K562 (cell line): ENCODE measurements around the gene SLC25A26. TPM values are rescaled to one million over a fixed set of nuclear protein-coding genes. Genes with fewer than 3 reads are reported as not detected.

ENCODE experiments used
- ATAC-seq: fragments of 200-7000 bp; cut with Tn5 transposase; 3 replicates; pipeline ENCODE4 v1.9.1; 2020; ENCODE audit warnings: moderate library complexity
- BruUV-seq: library from RNA; stranded (reverse); fragments of 400-500 nt; replicated peaks from 2 replicates; lab custom pipeline; 2021; lab: Mats Ljungman, UMichigan
- CTCF ChIA-PET: fragments of 300-600 bp; formaldehyde crosslinking; extraction: SDS; loops from one replicate; lab custom pipeline; 2021; ENCODE audit warnings: low intra/inter-chr PET ratio; lab: Yijun Ruan, JAX
- POLR2A ChIA-PET: fragments of 300-600, 350-650 bp; sonication (Branson Sonifier 250); formaldehyde crosslinking; extraction: SDS; loops from one replicate; lab custom pipeline; 2021; ENCODE audit warnings: antibody characterized with exemption, inconsistent platforms; lab: Yijun Ruan, JAX
- DNase-seq, 4 experiments: peaks; one replicate each; pipeline versions ENCODE4 v3.0.0 to v3.0.0-alpha.2; 2011 to 2018; ENCODE audit warnings: low spot score in 3 of 4, mixed read lengths in 3 of 4; ENCODE audit errors: extremely low read depth in 1 of 4
- FAIRE-seq: peaks from 2 replicates; lab custom pipeline; 2011; peaks lifted over from hg19 to GRCh38; lab: Jason Lieb, UNC
- H2AFZ ChIP-seq: 2 replicates; pipeline ENCODE4 v1.6.0; 2011; ENCODE audit warnings: low read depth, low read length, control low read depth, inconsistent platforms
- H3K27ac ChIP-seq: fragments of 200-600 bp; 3 replicates; pipeline ENCODE4 v1.8.0; 2011; ENCODE audit warnings: low read depth, mild to moderate bottlenecking, control low read depth, inconsistent platforms, low read length, moderate library complexity, mixed read lengths; ENCODE audit errors: extremely low read depth
- H3K27me3 ChIP-seq, 2 experiments: fragments of 300-600 bp in 1 of 2; 2 replicates in 1 of 2; 3 replicates in 1 of 2; pipeline versions ENCODE4 v1.6.0 to v1.8.0; 2011; ENCODE audit warnings: inconsistent platforms in 2 of 2, low read length in 2 of 2, mild to moderate bottlenecking in 1 of 2, mixed read lengths in 1 of 2, moderate library complexity in 1 of 2; ENCODE audit not compliant: control insufficient read depth in 2 of 2, insufficient read depth in 2 of 2
- H3K36me3 ChIP-seq: fragments of 300-600 bp; 3 replicates; pipeline ENCODE4 v1.8.0; 2011; ENCODE audit warnings: mild to moderate bottlenecking, low read length, inconsistent platforms; ENCODE audit not compliant: control insufficient read depth, insufficient read depth
- H3K4me1 ChIP-seq, 2 experiments: fragments of 200-600 bp in 1 of 2; replicated peaks in 1 of 2; 2 replicates in 1 of 2; 3 replicates in 1 of 2; pipeline versions ENCODE4 v1.5.1 to v1.8.0; 2011; ENCODE audit warnings: inconsistent platforms in 2 of 2, low read length in 2 of 2, mild to moderate bottlenecking in 1 of 2, mixed read lengths in 1 of 2, moderate library complexity in 1 of 2; ENCODE audit not compliant: control insufficient read depth in 2 of 2, insufficient read depth in 2 of 2
- H3K4me2 ChIP-seq: 2 replicates; pipeline ENCODE4 v1.6.1; 2011; ENCODE audit warnings: low read length, control low read depth, inconsistent platforms, mixed read lengths; ENCODE audit not compliant: insufficient read depth
- H3K4me3 ChIP-seq: fragments of 200-600 bp; sonication (generic), shearing (Covaris generic); 2 replicates; pipeline ENCODE4 v1.5.1; 2016; ENCODE audit warnings: control low read depth, inconsistent platforms
- H3K79me2 ChIP-seq: fragments of 200-600 bp; 3 replicates; pipeline ENCODE4 v1.8.0; 2011; ENCODE audit warnings: low read length, inconsistent platforms; ENCODE audit not compliant: control insufficient read depth, insufficient read depth
- H3K9ac ChIP-seq, 2 experiments: 2 replicates each; pipeline versions ENCODE4 v1.6.0 to v1.6.1; 2011; ENCODE audit warnings: low read depth in 2 of 2, low read length in 2 of 2, control low read depth in 1 of 2, inconsistent platforms in 1 of 2, mild to moderate bottlenecking in 1 of 2, mixed read lengths in 1 of 2; ENCODE audit not compliant: insufficient read depth in 1 of 2
- H3K9me1 ChIP-seq: one replicate; pipeline ENCODE4 v1.6.0; 2011; ENCODE audit warnings: inconsistent platforms, mild to moderate bottlenecking, low read length, moderate library complexity; ENCODE audit not compliant: control insufficient read depth, insufficient read depth
- H3K9me3 ChIP-seq: replicated peaks from 2 replicates; pipeline ENCODE4 v1.5.1; 2011; ENCODE audit warnings: low read depth, low read length, inconsistent platforms; ENCODE audit not compliant: control insufficient read depth, insufficient read depth
- H4K20me1 ChIP-seq: replicated peaks from 2 replicates; pipeline ENCODE4 v1.6.1; 2011; ENCODE audit warnings: low read length, inconsistent platforms, mixed read lengths; ENCODE audit not compliant: control insufficient read depth, insufficient read depth
- C11orf30 ChIP-seq: fragments of 450-650 bp; IDR thresholded peaks from 2 replicates; pipeline ENCODE4 v1.6.1; 2016; ENCODE audit warnings: low read depth, mild to moderate bottlenecking
- CSDE1 ChIP-seq, 2 experiments: fragments of 450-650 bp; IDR thresholded peaks; 2 replicates each; pipeline ENCODE4 v1.6.1; 2016; ENCODE audit warnings: mild to moderate bottlenecking in 1 of 2
- HMG20A ChIP-seq: fragments of 450-650 bp; formaldehyde crosslinking; conservative IDR thresholded peaks from 2 replicates; pipeline ENCODE4 v1.4.0; 2020; ENCODE audit warnings: mild to moderate bottlenecking, mixed read lengths
- PML ChIP-seq: IDR thresholded peaks from 2 replicates; pipeline ENCODE4 v1.6.1; 2012; ENCODE audit warnings: low read length, inconsistent platforms
- TARDBP ChIP-seq: fragments of 450-650 bp; IDR thresholded peaks from 2 replicates; pipeline ENCODE4 v1.6.1; 2016
- ZNF589 ChIP-seq: fragments of 200-800 bp; sonication (Bioruptor generic); IDR thresholded peaks from 2 replicates; pipeline ENCODE4 v1.6.1; 2016; ENCODE audit warnings: low read depth, missing genetic modification characterization, missing compliant biosample characterization
- WGBS: fragments of 100-300 bp; shearing (Covaris generic); methylation state at CpG from one replicate; pipeline ENCODE4 v1.1.6; 2016; ENCODE audit warnings: low coverage, mixed read lengths; ENCODE audit not compliant: insufficient coverage; ENCODE audit errors: missing lambda C conversion rate; 5-methylcytosine and 5-hydroxymethylcytosine counted together
- in situ Hi-C: fragments of 300-500 bp; cut with MboI; formaldehyde crosslinking; loops from 4 replicates; pipeline ENCODE4 v1.15.0; 2018; ENCODE audit warnings: inconsistent platforms, mixed read lengths
- intact Hi-C: fragments of 100-400 bp; cut with micrococcal nuclease; formaldehyde crosslinking; loops from 2 replicates; pipeline ENCODE4 v1.14.2; 2022
- polyA plus RNA-seq, 8 experiments: library from polyadenylated mRNA; depleted of rRNA in 4 of 8; stranded (reverse) in 5 of 8; unstranded in 3 of 8; fragments of >200 nt; fragmentation: Nextera tagmentation in 2 of 8; fragmentation: Illumina TruSeq in 1 of 8; extraction: Ambion mirVana in 2 of 8; extraction: Trizol in 1 of 8; gene quantifications; 2 replicates each; pipeline versions ENCODE4 v1.2.1 to v1.2.3, GENCODE V29; 2011 to 2014; ENCODE audit warnings: inconsistent platforms in 1 of 8, missing spikeins in 1 of 8
- total RNA-seq, 7 experiments: library from RNA; depleted of rRNA in 6 of 7; stranded (reverse); fragments of >200 nt in 6 of 7; fragmentation: Illumina TruSeq in 2 of 7; extraction: Trizol in 2 of 7; gene quantifications; 2 replicates each; pipeline versions ENCODE4 v1.2.1 to v1.2.3, GENCODE V29; 2011 to 2021; ENCODE audit warnings: low replicate concordance in 1 of 7
- TF ChIP-seq, protein P1 (sequence below): sonication (generic); formaldehyde crosslinking; IDR thresholded peaks from 2 replicates; pipeline ENCODE4 v1.8.0; 2022; ENCODE audit warnings: missing genetic modification reagents, mild to moderate bottlenecking, borderline replicate concordance
- TF ChIP-seq, protein P2 (sequence below): fragments of 250-450 bp; sonication (Bioruptor Pico); IDR thresholded peaks from 2 replicates; pipeline ENCODE4 v1.4.0; 2020
- TF ChIP-seq, protein P3 (sequence below): sonication (generic); formaldehyde crosslinking; IDR thresholded peaks from 2 replicates; pipeline ENCODE4 v1.8.0; 2022; ENCODE audit warnings: mild to moderate bottlenecking, missing genetic modification reagents

The SLC25A26 gene
- total and polyA plus RNA-seq, 9 of the 15 experiments (the other 6 are each of a cell fraction or from before 2014, with no cell fraction given) = 7.2 to 29.1 (median 12.6) TPM

DNA sequence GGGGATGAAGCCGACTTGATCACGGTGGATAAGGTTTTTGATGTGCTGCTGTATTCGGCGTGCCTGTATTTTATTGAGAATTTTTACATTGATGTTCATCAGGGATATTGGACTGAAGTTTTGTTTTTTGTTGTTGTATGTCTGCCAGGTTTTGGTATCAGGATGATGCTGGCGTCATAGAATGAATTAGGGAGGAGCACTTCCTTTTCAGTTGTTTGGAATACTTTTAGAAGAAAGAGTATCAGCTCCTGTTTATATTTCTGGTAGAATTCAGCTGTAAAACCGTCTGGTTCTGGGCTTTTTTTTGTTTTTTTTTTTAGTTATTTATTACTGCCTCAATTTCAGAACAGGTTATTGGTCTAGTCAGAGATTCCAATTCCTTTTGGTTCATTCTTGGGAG is 93.7 kb downstream of the SLC25A26 start:
- no peak overlapping the region for H2AFZ ChIP-seq
- H3K9ac ChIP-seq = no peak overlapping the region
- no peak overlapping the region for H3K4me3 ChIP-seq
- no peaks in the 10 kb centered on the region for H3K79me2 ChIP-seq
- H4K20me1 ChIP-seq = no peaks in the 10 kb centered on the region
- no peaks in the 10 kb centered on the region for H3K36me3 ChIP-seq
- CTCF ChIA-PET = no interaction called here
- POLR2A ChIA-PET = no interaction called here
- no TSS peak for BruUV-seq
- intact Hi-C loops (no loop called here), in situ Hi-C loops (no loop called here)
- H3K9me1 ChIP-seq = no peaks in the 10 kb centered on the region
- H3K4me2 ChIP-seq = no peak overlapping the region
- FAIRE-seq (no peak), ATAC-seq (no peak), DNase-seq (no peak)
- H3K27me3 ChIP-seq = no peaks in the 10 kb centered on the region
- no peak overlapping the region for H3K27ac ChIP-seq
- no peaks in the 10 kb centered on the region for H3K4me1 ChIP-seq
- no peaks in the 10 kb centered on the region for H3K9me3 ChIP-seq
- WGBS = 37% methylated on average over 6 of the region's 6 CpGs
- TF ChIP-seq HMG20A (CRISPR knock-in tag) = no peak
- no peak for TF ChIP-seq ZNF589
- TF ChIP-seq, protein P1, sequence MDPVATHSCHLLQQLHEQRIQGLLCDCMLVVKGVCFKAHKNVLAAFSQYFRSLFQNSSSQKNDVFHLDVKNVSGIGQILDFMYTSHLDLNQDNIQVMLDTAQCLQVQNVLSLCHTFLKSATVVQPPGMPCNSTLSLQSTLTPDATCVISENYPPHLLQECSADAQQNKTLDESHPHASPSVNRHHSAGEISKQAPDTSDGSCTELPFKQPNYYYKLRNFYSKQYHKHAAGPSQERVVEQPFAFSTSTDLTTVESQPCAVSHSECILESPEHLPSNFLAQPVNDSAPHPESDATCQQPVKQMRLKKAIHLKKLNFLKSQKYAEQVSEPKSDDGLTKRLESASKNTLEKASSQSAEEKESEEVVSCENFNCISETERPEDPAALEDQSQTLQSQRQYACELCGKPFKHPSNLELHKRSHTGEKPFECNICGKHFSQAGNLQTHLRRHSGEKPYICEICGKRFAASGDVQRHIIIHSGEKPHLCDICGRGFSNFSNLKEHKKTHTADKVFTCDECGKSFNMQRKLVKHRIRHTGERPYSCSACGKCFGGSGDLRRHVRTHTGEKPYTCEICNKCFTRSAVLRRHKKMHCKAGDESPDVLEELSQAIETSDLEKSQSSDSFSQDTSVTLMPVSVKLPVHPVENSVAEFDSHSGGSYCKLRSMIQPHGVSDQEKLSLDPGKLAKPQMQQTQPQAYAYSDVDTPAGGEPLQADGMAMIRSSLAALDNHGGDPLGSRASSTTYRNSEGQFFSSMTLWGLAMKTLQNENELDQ (CRISPR knock-in tag) = no peak
- no peak for TF ChIP-seq CSDE1 (IDR thresholded peaks at IDR 0.05)
- no peak for TF ChIP-seq C11orf30
- TF ChIP-seq PML = no peak
- TF ChIP-seq, protein P2, sequence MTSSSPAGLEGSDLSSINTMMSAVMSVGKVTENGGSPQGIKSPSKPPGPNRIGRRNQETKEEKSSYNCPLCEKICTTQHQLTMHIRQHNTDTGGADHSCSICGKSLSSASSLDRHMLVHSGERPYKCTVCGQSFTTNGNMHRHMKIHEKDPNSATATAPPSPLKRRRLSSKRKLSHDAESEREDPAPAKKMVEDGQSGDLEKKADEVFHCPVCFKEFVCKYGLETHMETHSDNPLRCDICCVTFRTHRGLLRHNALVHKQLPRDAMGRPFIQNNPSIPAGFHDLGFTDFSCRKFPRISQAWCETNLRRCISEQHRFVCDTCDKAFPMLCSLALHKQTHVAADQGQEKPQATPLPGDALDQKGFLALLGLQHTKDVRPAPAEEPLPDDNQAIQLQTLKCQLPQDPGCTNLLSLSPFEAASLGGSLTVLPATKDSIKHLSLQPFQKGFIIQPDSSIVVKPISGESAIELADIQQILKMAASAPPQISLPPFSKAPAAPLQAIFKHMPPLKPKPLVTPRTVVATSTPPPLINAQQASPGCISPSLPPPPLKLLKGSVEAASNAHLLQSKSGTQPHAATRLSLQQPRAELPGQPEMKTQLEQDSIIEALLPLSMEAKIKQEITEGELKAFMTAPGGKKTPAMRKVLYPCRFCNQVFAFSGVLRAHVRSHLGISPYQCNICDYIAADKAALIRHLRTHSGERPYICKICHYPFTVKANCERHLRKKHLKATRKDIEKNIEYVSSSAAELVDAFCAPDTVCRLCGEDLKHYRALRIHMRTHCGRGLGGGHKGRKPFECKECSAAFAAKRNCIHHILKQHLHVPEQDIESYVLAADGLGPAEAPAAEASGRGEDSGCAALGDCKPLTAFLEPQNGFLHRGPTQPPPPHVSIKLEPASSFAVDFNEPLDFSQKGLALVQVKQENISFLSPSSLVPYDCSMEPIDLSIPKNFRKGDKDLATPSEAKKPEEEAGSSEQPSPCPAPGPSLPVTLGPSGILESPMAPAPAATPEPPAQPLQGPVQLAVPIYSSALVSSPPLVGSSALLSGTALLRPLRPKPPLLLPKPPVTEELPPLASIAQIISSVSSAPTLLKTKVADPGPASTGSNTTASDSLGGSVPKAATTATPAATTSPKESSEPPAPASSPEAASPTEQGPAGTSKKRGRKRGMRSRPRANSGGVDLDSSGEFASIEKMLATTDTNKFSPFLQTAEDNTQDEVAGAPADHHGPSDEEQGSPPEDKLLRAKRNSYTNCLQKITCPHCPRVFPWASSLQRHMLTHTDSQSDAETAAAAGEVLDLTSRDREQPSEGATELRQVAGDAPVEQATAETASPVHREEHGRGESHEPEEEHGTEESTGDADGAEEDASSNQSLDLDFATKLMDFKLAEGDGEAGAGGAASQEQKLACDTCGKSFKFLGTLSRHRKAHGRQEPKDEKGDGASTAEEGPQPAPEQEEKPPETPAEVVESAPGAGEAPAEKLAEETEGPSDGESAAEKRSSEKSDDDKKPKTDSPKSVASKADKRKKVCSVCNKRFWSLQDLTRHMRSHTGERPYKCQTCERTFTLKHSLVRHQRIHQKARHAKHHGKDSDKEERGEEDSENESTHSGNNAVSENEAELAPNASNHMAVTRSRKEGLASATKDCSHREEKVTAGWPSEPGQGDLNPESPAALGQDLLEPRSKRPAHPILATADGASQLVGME (CRISPR knock-in tag) = no peak
- no peak for TF ChIP-seq TARDBP
- TF ChIP-seq, protein P3, sequence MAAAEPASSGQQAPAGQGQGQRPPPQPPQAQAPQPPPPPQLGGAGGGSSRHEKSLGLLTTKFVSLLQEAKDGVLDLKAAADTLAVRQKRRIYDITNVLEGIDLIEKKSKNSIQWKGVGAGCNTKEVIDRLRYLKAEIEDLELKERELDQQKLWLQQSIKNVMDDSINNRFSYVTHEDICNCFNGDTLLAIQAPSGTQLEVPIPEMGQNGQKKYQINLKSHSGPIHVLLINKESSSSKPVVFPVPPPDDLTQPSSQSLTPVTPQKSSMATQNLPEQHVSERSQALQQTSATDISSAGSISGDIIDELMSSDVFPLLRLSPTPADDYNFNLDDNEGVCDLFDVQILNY (CRISPR knock-in tag) = no peak
